Testis (tissue), 2 donors: ENCODE measurements around the gene PCNX4.

Experiments used
- POLR2A ChIP-seq: fragments of 450-650 bp; IDR thresholded peaks from one replicate; pipeline ENCODE4 v1.6.1; 2017; ENCODE audit warnings: antibody characterized with exemption, mild to moderate bottlenecking, moderate library complexity
- TF ChIP-seq, protein P1 (sequence below), 3 experiments: fragments of 450-650 bp in 2 of 3; fragments of 200-600 bp in 1 of 3; sonication (generic) in 1 of 3; IDR thresholded peaks; one replicate each; pipeline ENCODE4 v1.5.1; 2016 to 2019; ENCODE audit warnings: antibody characterized with exemption in 3 of 3, mild to moderate bottlenecking in 2 of 3, moderate library complexity in 1 of 3

DNA sequence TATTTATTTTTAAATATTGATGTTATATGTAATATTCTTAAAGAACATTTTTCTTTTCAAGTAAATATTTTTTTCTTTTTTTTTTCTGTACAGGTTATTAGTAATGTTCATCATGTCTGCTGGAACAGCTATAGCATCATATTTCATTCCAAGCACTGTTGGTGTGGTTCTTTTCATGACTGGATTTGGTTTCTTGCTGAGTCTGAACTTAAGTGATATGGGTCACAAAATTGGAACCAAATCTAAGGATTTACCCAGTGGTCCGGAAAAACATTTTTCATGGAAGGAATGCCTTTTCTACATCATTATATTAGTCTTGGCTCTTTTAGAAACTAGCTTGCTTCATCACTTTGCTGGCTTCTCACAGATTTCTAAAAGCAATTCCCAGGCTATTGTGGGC lies 23.2 kb downstream of the PCNX4 start:
- TF ChIP-seq POLR2A: no peak
- TF ChIP-seq, protein P1, sequence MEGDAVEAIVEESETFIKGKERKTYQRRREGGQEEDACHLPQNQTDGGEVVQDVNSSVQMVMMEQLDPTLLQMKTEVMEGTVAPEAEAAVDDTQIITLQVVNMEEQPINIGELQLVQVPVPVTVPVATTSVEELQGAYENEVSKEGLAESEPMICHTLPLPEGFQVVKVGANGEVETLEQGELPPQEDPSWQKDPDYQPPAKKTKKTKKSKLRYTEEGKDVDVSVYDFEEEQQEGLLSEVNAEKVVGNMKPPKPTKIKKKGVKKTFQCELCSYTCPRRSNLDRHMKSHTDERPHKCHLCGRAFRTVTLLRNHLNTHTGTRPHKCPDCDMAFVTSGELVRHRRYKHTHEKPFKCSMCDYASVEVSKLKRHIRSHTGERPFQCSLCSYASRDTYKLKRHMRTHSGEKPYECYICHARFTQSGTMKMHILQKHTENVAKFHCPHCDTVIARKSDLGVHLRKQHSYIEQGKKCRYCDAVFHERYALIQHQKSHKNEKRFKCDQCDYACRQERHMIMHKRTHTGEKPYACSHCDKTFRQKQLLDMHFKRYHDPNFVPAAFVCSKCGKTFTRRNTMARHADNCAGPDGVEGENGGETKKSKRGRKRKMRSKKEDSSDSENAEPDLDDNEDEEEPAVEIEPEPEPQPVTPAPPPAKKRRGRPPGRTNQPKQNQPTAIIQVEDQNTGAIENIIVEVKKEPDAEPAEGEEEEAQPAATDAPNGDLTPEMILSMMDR (IDR thresholded peaks at IDR 0.05): no peak
